ENCODE measurements around the gene STK40.

- TF ChIP-seq EP300 (IDR thresholded peaks at IDR 0.05) = no peak
- TF ChIP-seq CTCF (IDR thresholded peaks at IDR 0.05) = no peak
- no peak for TF ChIP-seq POLR2A (IDR thresholded peaks at IDR 0.05)
Observed at GRCh38 chr1:36304970-36305914, 80.5 kb downstream of the STK40 start.
